ENCODE measurements around the gene RET. TPM values are rescaled to one million over a fixed set of nuclear protein-coding genes. Genes with fewer than 3 reads are reported as not detected.

Gene RET
- total RNA-seq, 4 donors from 2014 or later = 0.27 to 2.1 (median 0.88) TPM

GRCh38 chr10:43110338-43111071, 33.6 kb downstream of the RET start:
- WGBS, 2 donors = 59 to 81% methylated on average over 6 to 7 of the region's 7 CpGs
- H3K27ac ChIP-seq = no peak overlapping the region
- no peaks in the 10 kb centered on the region for H3K9me3 ChIP-seq
- no peak for TF ChIP-seq POLR2A (IDR thresholded peaks at IDR 0.05)
- DNase-seq = no peak
- H3K4me1 ChIP-seq = peaks cover 0 to 3% of the 10 kb centered on the region in 2 donors
- H3K36me3 ChIP-seq = no peaks in the 10 kb centered on the region
- H3K27me3 ChIP-seq = no peaks in the 10 kb centered on the region
- intact Hi-C loops (cut with DNase I) = no loop called here
- no peak overlapping the region for H3K4me3 ChIP-seq (replicated peaks in 1 of 3)

GRCh38 chr10:43111101-43111500, 34.2 kb downstream of the RET start:
- TF ChIP-seq CTCF (IDR thresholded peaks at IDR 0.05) (no peak), POLR2A (IDR thresholded peaks at IDR 0.05) (no peak)
- Histone ChIP-seq H3K4me1 (no peaks in the 10 kb centered on the region), H3K36me3 (no peaks in the 10 kb centered on the region), H3K9me3 (no peaks in the 10 kb centered on the region), H3K4me3 (replicated peaks in 1 of 3) (no peak overlapping the region), H3K27me3 (no peaks in the 10 kb centered on the region), H3K27ac (no peak overlapping the region)
- intact Hi-C loops (cut with DNase I) = no loop called here
- no peak for DNase-seq
- WGBS, 2 donors = 96% methylated on average over 3 of the region's 11 CpGs; no CpG with 5 or more reads in 1 of the 2 donors

- no peak for TF ChIP-seq CTCF (IDR thresholded peaks at IDR 0.05)
- no peak for TF ChIP-seq POLR2A (IDR thresholded peaks at IDR 0.05)
- H3K36me3 ChIP-seq = no peaks in the 10 kb centered on the region
- intact Hi-C loops (cut with DNase I) = no loop called here
- H3K27ac ChIP-seq = no peak overlapping the region
- H3K9me3 ChIP-seq = no peaks in the 10 kb centered on the region
- H3K27me3 ChIP-seq = no peaks in the 10 kb centered on the region
- no peak overlapping the region for H3K4me3 ChIP-seq (replicated peaks in 1 of 3)
- no peak for DNase-seq
- 89 to 93% methylated on average over 13 to 16 of the region's 17 CpGs for WGBS, 2 donors
- H3K4me1 ChIP-seq = no peaks in the 10 kb centered on the region
Observed at GRCh38 chr10:43111921-43112607, 35.2 kb downstream of the RET start.

GRCh38 chr10:43112608-43112961, 35.7 kb downstream of the RET start:
- intact Hi-C loops (cut with DNase I) = no loop called here
- WGBS, 2 donors = 97 to 100% methylated on average over 4 to 6 of the region's 7 CpGs
- TF ChIP-seq POLR2A (IDR thresholded peaks at IDR 0.05) (no peak), CTCF (IDR thresholded peaks at IDR 0.05) (no peak)

GRCh38 chr10:43113201-43114087, 36.6 kb downstream of the RET start:
- WGBS, 2 donors = 84 to 92% methylated on average over 5 to 9 of the region's 16 CpGs
- no peak for DNase-seq
- no peak overlapping the region for H3K27ac ChIP-seq
- H3K4me3 ChIP-seq (replicated peaks in 1 of 3) = no peak overlapping the region
- H3K9me3 ChIP-seq = no peaks in the 10 kb centered on the region
- no peaks in the 10 kb centered on the region for H3K27me3 ChIP-seq
- intact Hi-C loops (cut with DNase I) = no loop called here
- H3K36me3 ChIP-seq = no peaks in the 10 kb centered on the region
- TF ChIP-seq CTCF (IDR thresholded peaks at IDR 0.05) (no peak), POLR2A (IDR thresholded peaks at IDR 0.05) (no peak)
- no peaks in the 10 kb centered on the region for H3K4me1 ChIP-seq

More at GRCh38 chr10:43112608-43112961, 35.7 kb downstream of the RET start:
- no peaks in the 10 kb centered on the region for H3K4me1 ChIP-seq
- no peak for DNase-seq
- H3K4me3 ChIP-seq (replicated peaks in 1 of 3) = no peak overlapping the region
- no peaks in the 10 kb centered on the region for H3K9me3 ChIP-seq
- no peaks in the 10 kb centered on the region for H3K27me3 ChIP-seq
- H3K27ac ChIP-seq = no peak overlapping the region
- H3K36me3 ChIP-seq = no peaks in the 10 kb centered on the region

Measured in thyroid gland (tissue), 4 donors.